ENCODE data around the gene B3GAT3.

GRCh38 chr11:62649486-62649885, 27.7 kb upstream of the B3GAT3 start:
- TF ChIP-seq CTCF (conservative IDR thresholded peaks at IDR 0.05) (no peak), ZFX (IDR thresholded peaks at IDR 0.05) (no peak)
